GM23338 (cell line): Measurements from ENCODE around the gene PLRG1.

ENCODE experiments used
- CREB1 ChIP-seq: fragments of 250-450 bp; sonication (Bioruptor Pico); IDR thresholded peaks from 2 replicates; pipeline ENCODE4 v1.5.0; 2020; ENCODE audit warnings: low read depth, mild to moderate bottlenecking, moderate library complexity
- EZH2 ChIP-seq: fragments of 200-600 bp; sonication (generic); IDR thresholded peaks from one replicate; pipeline ENCODE4 v1.8.0; 2017; ENCODE audit warnings: antibody characterized with exemption, mild to moderate bottlenecking, low read depth; ENCODE audit not compliant: unreplicated experiment
- EZH2phosphoT487 ChIP-seq: fragments of 200-600 bp; sonication (generic); IDR thresholded peaks from one replicate; pipeline ENCODE4 v1.8.1; 2018; ENCODE audit warnings: antibody characterized with exemption; ENCODE audit not compliant: unreplicated experiment
- NANOG ChIP-seq: IDR thresholded peaks from 2 replicates; pipeline ENCODE4 v1.6.1; 2016; ENCODE audit warnings: antibody characterized with exemption, borderline replicate concordance
- POLR2AphosphoS5 ChIP-seq: IDR thresholded peaks from 2 replicates; pipeline ENCODE4 v1.6.1; 2016; ENCODE audit warnings: antibody characterized with exemption, low read depth
- REST ChIP-seq: IDR thresholded peaks from one replicate; pipeline ENCODE4 v1.6.1; 2018; ENCODE audit warnings: antibody characterized with exemption; ENCODE audit not compliant: unreplicated experiment
- TF ChIP-seq, protein P1 (sequence below), 2 experiments: fragments of 200-600 bp in 1 of 2; sonication (generic) in 1 of 2; conservative IDR thresholded peaks; 2 replicates each; pipeline versions ENCODE4 v1.5.1 to v1.6.1; 2016 to 2017; ENCODE audit warnings: antibody characterized with exemption in 2 of 2, low read depth in 2 of 2, mild to moderate bottlenecking in 2 of 2, moderate library complexity in 1 of 2

DNA sequence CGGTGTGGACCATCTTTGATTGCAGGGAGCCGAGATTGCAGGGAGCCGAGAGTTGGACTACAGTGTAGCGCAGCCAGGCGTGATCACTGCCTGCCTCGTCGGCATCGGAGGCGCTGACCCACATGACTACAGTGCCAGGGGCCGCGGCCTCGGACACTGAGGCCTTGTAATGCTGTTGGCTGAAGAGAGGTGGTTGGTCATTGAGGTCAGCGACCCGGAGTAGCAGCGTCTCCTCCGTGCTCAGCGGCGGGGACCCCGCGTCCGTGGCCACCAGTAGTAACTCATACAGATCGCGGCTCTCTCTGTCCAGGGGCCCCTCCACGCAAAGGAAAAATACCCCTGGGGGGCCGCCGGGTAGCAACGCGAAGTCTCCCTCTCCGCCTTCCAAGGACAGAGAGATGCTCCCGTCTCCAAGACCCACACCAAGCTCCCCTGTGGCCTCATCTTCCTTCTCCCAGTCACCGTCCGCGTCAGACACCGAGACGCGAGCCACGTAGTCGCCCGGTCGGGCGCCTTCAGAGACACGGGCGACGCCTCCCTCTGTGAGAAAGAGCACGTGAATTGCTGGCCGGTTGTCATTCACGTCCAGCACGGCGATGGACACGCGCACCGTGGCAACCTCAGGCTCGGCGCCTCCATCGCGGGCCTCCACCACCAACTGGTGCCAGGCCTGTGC is 60.5 kb downstream of the PLRG1 start:
- TF ChIP-seq POLR2AphosphoS5, result no peak
- TF ChIP-seq, protein P1, sequence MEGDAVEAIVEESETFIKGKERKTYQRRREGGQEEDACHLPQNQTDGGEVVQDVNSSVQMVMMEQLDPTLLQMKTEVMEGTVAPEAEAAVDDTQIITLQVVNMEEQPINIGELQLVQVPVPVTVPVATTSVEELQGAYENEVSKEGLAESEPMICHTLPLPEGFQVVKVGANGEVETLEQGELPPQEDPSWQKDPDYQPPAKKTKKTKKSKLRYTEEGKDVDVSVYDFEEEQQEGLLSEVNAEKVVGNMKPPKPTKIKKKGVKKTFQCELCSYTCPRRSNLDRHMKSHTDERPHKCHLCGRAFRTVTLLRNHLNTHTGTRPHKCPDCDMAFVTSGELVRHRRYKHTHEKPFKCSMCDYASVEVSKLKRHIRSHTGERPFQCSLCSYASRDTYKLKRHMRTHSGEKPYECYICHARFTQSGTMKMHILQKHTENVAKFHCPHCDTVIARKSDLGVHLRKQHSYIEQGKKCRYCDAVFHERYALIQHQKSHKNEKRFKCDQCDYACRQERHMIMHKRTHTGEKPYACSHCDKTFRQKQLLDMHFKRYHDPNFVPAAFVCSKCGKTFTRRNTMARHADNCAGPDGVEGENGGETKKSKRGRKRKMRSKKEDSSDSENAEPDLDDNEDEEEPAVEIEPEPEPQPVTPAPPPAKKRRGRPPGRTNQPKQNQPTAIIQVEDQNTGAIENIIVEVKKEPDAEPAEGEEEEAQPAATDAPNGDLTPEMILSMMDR (conservative IDR thresholded peaks at IDR 0.05; ENCODE audit: low read depth in 2 of 2), result no peak
- no peak for TF ChIP-seq REST
- TF ChIP-seq EZH2, result no peak
- TF ChIP-seq CREB1 (CRISPR knock-in tag), result no peak
- no peak for TF ChIP-seq EZH2phosphoT487
- no peak for TF ChIP-seq NANOG
